ENCODE data around the gene NDUFB7.
"Not testable (repeated sequence)": the region's sequence is repeated elsewhere in the genome, so short reads cannot be mapped to it uniquely, and the experiment has no call there.

Gene NDUFB7

DNA sequence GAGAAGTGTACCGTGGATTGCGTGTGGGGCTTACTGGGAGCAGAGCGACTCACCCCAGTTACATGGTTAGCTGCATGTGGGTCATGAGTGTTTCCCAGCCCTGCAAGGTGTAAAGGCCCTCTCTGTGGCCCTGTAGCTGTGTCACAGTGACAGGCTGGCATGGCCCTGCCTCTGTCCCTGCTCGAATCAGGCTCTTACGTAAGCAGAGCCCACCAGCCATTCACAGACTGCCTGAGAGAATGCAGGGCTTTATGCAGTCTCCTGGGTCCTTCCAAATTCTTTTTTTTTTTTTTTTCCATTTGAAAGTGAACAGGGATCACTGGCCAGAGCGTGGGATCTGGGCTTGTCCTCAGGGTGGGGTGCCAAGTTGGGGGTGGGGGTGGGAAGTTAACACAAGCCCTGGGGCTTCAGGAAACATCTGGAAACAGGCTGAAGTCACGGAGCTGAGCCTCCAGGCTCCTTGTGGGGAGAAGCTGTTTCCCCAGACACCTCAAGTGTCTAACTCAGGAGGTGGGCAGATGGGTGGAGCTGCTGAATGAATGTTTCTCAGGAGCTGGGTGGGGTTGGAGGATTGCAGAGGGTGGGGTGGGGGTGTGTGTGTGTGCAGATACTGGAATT, 29.0 kb downstream of the NDUFB7 start:
- no peaks in the 10 kb centered on the region for H3K9me3 ChIP-seq
- TF ChIP-seq, protein P1, sequence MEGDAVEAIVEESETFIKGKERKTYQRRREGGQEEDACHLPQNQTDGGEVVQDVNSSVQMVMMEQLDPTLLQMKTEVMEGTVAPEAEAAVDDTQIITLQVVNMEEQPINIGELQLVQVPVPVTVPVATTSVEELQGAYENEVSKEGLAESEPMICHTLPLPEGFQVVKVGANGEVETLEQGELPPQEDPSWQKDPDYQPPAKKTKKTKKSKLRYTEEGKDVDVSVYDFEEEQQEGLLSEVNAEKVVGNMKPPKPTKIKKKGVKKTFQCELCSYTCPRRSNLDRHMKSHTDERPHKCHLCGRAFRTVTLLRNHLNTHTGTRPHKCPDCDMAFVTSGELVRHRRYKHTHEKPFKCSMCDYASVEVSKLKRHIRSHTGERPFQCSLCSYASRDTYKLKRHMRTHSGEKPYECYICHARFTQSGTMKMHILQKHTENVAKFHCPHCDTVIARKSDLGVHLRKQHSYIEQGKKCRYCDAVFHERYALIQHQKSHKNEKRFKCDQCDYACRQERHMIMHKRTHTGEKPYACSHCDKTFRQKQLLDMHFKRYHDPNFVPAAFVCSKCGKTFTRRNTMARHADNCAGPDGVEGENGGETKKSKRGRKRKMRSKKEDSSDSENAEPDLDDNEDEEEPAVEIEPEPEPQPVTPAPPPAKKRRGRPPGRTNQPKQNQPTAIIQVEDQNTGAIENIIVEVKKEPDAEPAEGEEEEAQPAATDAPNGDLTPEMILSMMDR (IDR thresholded peaks at IDR 0.05; ENCODE audit: low read depth, low read length): no peak
- no peaks in the 10 kb centered on the region for H3K27me3 ChIP-seq
- H3K36me3 ChIP-seq: no peaks in the 10 kb centered on the region
- H3K4me3 ChIP-seq (ENCODE audit: low read depth, low read length): no peak overlapping the region
- no peak for DNase-seq
- H3K4me1 ChIP-seq: no peaks in the 10 kb centered on the region

- not testable (repeated sequence) for H3K4me1 ChIP-seq; H3K4me3 ChIP-seq (ENCODE audit: low read depth, low read length); H3K9me3 ChIP-seq; H3K36me3 ChIP-seq; H3K27me3 ChIP-seq; DNase-seq
Measured at GRCh38 chr19:14541979-14542378, 29.9 kb downstream of the NDUFB7 start.

- Histone ChIP-seq H3K9me3 (no peaks in the 10 kb centered on the region), H3K4me1 (no peaks in the 10 kb centered on the region), H3K36me3 (no peaks in the 10 kb centered on the region), H3K4me3 (ENCODE audit: low read depth, low read length) (no peak overlapping the region), H3K27me3 (no peaks in the 10 kb centered on the region)
- DNase-seq: no peak
- TF ChIP-seq, protein P1 (IDR thresholded peaks at IDR 0.05; ENCODE audit: low read depth, low read length): no peak
Measured at GRCh38 chr19:14540741-14541525, 30.9 kb downstream of the NDUFB7 start.

DNA sequence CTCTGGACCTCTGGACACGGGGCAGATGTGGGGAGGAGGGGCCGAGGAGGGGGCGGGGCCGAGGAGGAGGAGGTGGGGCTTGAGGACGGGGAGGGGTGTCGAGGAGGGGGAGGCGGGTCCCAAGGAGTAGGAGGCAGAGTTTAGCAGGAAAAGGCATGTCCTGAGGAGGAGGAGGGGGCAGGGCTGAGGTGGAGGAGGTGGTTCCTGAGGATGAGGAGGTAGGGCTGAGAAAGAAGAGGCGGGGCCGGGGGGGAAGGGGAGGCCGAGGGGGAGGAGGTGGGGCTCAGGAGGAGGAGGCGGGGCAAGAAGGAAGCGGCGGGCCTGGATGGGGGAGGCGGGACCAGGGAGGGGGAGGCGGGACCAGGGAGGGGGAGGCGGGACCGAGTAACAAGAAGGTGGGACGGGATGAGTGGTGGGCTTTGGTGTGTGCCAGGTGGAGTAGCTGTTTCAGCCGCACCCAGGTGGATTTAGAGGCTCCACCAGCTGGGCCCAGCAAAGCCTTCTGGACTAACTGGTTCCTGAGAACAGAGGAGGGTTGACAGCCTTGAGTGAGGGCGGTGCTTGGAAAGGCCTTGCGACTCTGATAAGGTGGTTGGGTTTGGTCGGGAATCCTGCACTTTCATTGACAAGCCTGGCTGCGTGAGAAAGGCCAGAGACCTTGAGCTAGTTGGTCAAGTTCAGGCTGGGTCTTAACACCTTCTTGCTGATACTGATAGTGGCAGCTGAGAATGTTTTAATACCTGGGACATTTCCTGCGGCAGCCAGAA, 34.8 kb downstream of the NDUFB7 start:
- H3K36me3 ChIP-seq: peaks cover 4% of the 10 kb centered on the region; the same call in 1 of the 2 replicates
- TF ChIP-seq, protein P1 (IDR thresholded peaks at IDR 0.05; ENCODE audit: low read depth, low read length): no peak
- H3K9me3 ChIP-seq: no peaks in the 10 kb centered on the region
- DNase-seq: peak; percentile 57
- no peak overlapping the region for H3K4me3 ChIP-seq (ENCODE audit: low read depth, low read length)
- no peaks in the 10 kb centered on the region for H3K27me3 ChIP-seq
- no peaks in the 10 kb centered on the region for H3K4me1 ChIP-seq

GRCh38 chr19:14533450-14533849, 38.4 kb downstream of the NDUFB7 start:
- no peaks in the 10 kb centered on the region for H3K4me1 ChIP-seq
- no peak for DNase-seq

DNA sequence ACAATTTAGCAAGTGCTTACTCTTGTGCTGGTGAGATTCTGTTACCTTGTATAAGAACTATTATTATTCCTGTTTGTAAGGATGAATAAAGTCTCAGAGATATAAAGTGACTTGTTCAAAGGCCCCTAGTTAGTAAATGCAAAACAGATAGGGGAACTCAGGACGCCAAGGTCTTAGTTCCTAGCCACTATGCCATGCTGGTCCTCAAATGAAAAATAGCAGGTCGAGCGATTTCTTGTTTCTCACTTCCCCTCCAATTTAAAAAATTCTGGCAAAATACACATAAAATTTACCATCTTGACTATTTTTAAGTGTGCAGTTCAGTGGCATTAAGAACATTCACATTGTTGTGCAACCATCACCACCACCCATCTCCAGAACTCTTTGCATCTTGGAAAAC, 41.4 kb downstream of the NDUFB7 start:
- Histone ChIP-seq H3K27me3 (no peaks in the 10 kb centered on the region), H3K9me3 (no peaks in the 10 kb centered on the region), H3K4me3 (ENCODE audit: low read depth, low read length) (peak overlapping the region; percentile 97), H3K4me1 (no peaks in the 10 kb centered on the region), H3K36me3 (peaks cover 4% of the 10 kb centered on the region; the same call in 1 of the 2 replicates)
- no peak for DNase-seq
- TF ChIP-seq, protein P1 (IDR thresholded peaks at IDR 0.05; ENCODE audit: low read depth, low read length): no peak

More at GRCh38 chr19:14533450-14533849, 38.4 kb downstream of the NDUFB7 start:
- TF ChIP-seq, protein P1 (IDR thresholded peaks at IDR 0.05; ENCODE audit: low read depth, low read length): no peak
- peaks cover 4% of the 10 kb centered on the region; the same call in 1 of the 2 replicates for H3K36me3 ChIP-seq
- H3K27me3 ChIP-seq: no peaks in the 10 kb centered on the region
- H3K9me3 ChIP-seq: no peaks in the 10 kb centered on the region
- no peak overlapping the region for H3K4me3 ChIP-seq (ENCODE audit: low read depth, low read length)
